ENCODE measurements around the gene HPSE2. TPM values are rescaled to one million over a fixed set of nuclear protein-coding genes. Genes with fewer than 3 reads are reported as not detected.

Gene HPSE2
- total RNA-seq, 2 experiments from 2014 or later = not detected

DNA sequence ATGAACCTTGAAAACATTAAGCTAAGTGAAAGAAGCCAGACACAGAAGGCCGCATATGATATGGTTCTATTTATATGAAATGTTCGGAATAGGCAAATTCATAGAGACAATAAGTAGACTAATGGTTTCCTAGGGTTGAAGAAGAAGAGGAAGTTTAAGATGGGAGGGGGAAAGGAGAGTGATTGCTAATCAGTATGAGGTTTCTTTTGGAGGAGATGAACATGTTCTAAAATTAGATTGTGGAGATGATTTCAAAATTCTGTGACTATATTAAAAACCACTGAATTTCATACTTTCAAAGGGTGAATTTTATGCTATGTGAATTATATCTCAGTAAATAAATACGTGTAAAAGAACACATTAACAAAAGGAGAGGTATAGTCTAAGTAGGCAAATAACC is 612.5 kb downstream of the HPSE2 start:
- H3K36me3 ChIP-seq (ENCODE audit: insufficient read depth, low read length) = no peaks in the 10 kb centered on the region
- no peak overlapping the region for H3K27ac Mint-ChIP-seq
- peaks cover 4% of the 10 kb centered on the region for H3K27me3 Mint-ChIP-seq
- ATAC-seq (ENCODE audit: poor library complexity) = no peak
- ChIA-PET POLR2A (no interaction called here), CTCF (no interaction called here)
- H3K27ac ChIP-seq (ENCODE audit: low read depth in 1 of 2, low read length in 2 of 2) = no peak overlapping the region
- peaks cover 0 to 3% of the 10 kb centered on the region in 2 experiments for H3K27me3 ChIP-seq (ENCODE audit: control insufficient read depth in 1 of 2, insufficient read depth in 2 of 2, low read length in 2 of 2)
- no peaks in the 10 kb centered on the region for H3K36me3 Mint-ChIP-seq (ENCODE audit: low read depth)
- no peak for DNase-seq
- no peak overlapping the region for H3K4me3 Mint-ChIP-seq
- no peak overlapping the region for H3K4me3 ChIP-seq (ENCODE audit: low read length)
- TF ChIP-seq, protein P1, sequence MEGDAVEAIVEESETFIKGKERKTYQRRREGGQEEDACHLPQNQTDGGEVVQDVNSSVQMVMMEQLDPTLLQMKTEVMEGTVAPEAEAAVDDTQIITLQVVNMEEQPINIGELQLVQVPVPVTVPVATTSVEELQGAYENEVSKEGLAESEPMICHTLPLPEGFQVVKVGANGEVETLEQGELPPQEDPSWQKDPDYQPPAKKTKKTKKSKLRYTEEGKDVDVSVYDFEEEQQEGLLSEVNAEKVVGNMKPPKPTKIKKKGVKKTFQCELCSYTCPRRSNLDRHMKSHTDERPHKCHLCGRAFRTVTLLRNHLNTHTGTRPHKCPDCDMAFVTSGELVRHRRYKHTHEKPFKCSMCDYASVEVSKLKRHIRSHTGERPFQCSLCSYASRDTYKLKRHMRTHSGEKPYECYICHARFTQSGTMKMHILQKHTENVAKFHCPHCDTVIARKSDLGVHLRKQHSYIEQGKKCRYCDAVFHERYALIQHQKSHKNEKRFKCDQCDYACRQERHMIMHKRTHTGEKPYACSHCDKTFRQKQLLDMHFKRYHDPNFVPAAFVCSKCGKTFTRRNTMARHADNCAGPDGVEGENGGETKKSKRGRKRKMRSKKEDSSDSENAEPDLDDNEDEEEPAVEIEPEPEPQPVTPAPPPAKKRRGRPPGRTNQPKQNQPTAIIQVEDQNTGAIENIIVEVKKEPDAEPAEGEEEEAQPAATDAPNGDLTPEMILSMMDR (IDR thresholded peaks at IDR 0.05) = no peak
- H3K4me1 Mint-ChIP-seq (ENCODE audit: low read depth) = no peaks in the 10 kb centered on the region
- intact Hi-C loops (cut with DNase I, micrococcal nuclease) = no loop called here
- H3K9me3 ChIP-seq (ENCODE audit: control insufficient read depth in 1 of 2, insufficient read depth in 1 of 2, low read length in 2 of 2) = no peaks in the 10 kb centered on the region
- H3K9me3 Mint-ChIP-seq = no peaks in the 10 kb centered on the region
- no peaks in the 10 kb centered on the region for H3K4me1 ChIP-seq (ENCODE audit: insufficient read depth, low read length)

DNA sequence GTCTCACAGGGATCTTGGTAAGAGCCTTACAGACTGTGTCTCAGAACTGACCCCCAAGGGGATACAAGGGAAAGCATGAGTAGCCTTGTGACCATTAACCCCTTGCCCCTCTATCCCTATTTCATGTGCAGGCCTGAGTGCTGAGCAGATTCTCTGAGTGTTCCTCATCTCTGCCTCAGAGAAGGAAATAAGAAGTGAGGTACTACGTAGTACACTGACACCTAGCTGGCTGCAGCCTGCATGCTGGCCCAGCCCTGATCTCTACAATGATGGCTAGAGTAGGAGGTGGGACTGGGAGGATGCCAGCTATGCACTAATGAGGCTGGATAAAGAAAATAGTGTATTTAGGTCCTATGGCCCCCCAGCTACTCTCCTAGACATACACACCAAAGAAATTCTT is 614.0 kb downstream of the HPSE2 start:
- H3K4me3 Mint-ChIP-seq = no peak overlapping the region
- H3K27me3 Mint-ChIP-seq = peaks cover 12% of the 10 kb centered on the region
- no peaks in the 10 kb centered on the region for H3K36me3 Mint-ChIP-seq (ENCODE audit: low read depth)
- no peaks in the 10 kb centered on the region for H3K9me3 Mint-ChIP-seq
- CTCF ChIA-PET = no interaction called here
- no peaks in the 10 kb centered on the region for H3K4me1 Mint-ChIP-seq (ENCODE audit: low read depth)
- Histone ChIP-seq H3K4me1 (ENCODE audit: insufficient read depth, low read length) (no peaks in the 10 kb centered on the region), H3K9me3 (ENCODE audit: control insufficient read depth in 1 of 2, insufficient read depth in 1 of 2, low read length in 2 of 2) (no peaks in the 10 kb centered on the region), H3K4me3 (ENCODE audit: low read length) (no peak overlapping the region), H3K36me3 (ENCODE audit: insufficient read depth, low read length) (no peaks in the 10 kb centered on the region), H3K27me3 (ENCODE audit: control insufficient read depth in 1 of 2, insufficient read depth in 2 of 2, low read length in 2 of 2) (peaks cover 3% of the 10 kb centered on the region in 2 experiments), H3K27ac (ENCODE audit: low read depth in 1 of 2, low read length in 2 of 2) (no peak overlapping the region)
- no peak overlapping the region for H3K27ac Mint-ChIP-seq
- intact Hi-C loops (cut with DNase I, micrococcal nuclease) = no loop called here
- TF ChIP-seq, protein P1 (IDR thresholded peaks at IDR 0.05) = no peak
- ATAC-seq (ENCODE audit: poor library complexity) = no peak
- no peak for DNase-seq
- POLR2A ChIA-PET = no interaction called here

DNA sequence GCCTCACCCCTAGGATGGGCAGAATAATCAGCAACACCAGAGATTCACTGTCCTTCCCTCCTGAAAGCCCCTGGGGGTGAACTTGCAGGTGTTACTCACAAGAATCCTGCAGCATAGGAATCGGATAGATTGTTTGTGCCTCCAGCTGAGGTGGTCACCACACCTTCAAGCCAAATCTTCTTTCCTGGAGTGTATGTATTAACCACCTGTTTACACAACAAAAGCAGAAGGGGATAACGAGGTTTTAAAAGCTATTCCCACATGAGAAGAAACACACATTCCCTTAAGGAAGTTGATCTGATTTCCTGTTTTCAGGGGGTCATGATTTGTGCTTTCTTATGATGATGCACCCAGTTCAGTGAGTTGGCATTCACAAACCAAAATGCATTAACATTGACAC is 615.1 kb downstream of the HPSE2 start:
- ChIA-PET POLR2A (no interaction called here), CTCF (no interaction called here)
- Mint-ChIP-seq H3K27me3 (peaks cover 18% of the 10 kb centered on the region), H3K27ac (no peak overlapping the region), H3K4me1 (ENCODE audit: low read depth) (no peaks in the 10 kb centered on the region), H3K4me3 (no peak overlapping the region), H3K36me3 (ENCODE audit: low read depth) (no peaks in the 10 kb centered on the region), H3K9me3 (no peaks in the 10 kb centered on the region)
- intact Hi-C loops (cut with DNase I, micrococcal nuclease) = no loop called here
- peaks cover 3% of the 10 kb centered on the region in 2 experiments for H3K27me3 ChIP-seq (ENCODE audit: control insufficient read depth in 1 of 2, insufficient read depth in 2 of 2, low read length in 2 of 2)
- no peaks in the 10 kb centered on the region for H3K4me1 ChIP-seq (ENCODE audit: insufficient read depth, low read length)
- no peak for ATAC-seq (ENCODE audit: poor library complexity)
- H3K36me3 ChIP-seq (ENCODE audit: insufficient read depth, low read length) = no peaks in the 10 kb centered on the region
- TF ChIP-seq, protein P1 (IDR thresholded peaks at IDR 0.05) = no peak
- no peak overlapping the region for H3K4me3 ChIP-seq (ENCODE audit: low read length)
- no peak overlapping the region for H3K27ac ChIP-seq (ENCODE audit: low read depth in 1 of 2, low read length in 2 of 2)
- DNase-seq = no peak
- H3K9me3 ChIP-seq (ENCODE audit: control insufficient read depth in 1 of 2, insufficient read depth in 1 of 2, low read length in 2 of 2) = no peaks in the 10 kb centered on the region

All from CD4-positive, alpha-beta T cell (primary cell).